Spleen (tissue), 11 donors: ENCODE data around the gene SLIT1. TPM values are rescaled to one million over a fixed set of nuclear protein-coding genes. Genes with fewer than 3 reads are reported as not detected.

Experiments used
- DNase-seq: peaks from one replicate; pipeline ENCODE4 v3.0.0-alpha.2; 2020
- H3K27ac ChIP-seq, 8 donors: fragments of 200-600 bp; sonication (generic) in 7 of 8; 1 replicate in 4 of 8; 2 replicates in 4 of 8; pipeline versions ENCODE4 v1.5.0 to v1.8.0; 2016 to 2021; ENCODE audit warnings: inconsistent platforms in 4 of 8, mild to moderate bottlenecking in 4 of 8, moderate library complexity in 1 of 8
- H3K27me3 ChIP-seq, 7 donors: fragments of 200-600 bp; sonication (generic) in 6 of 7; replicated peaks in 1 of 7; 1 replicate in 4 of 7; 2 replicates in 3 of 7; pipeline versions ENCODE4 v1.5.0 to v1.8.0; 2016 to 2021; ENCODE audit warnings: inconsistent platforms in 3 of 7, mild to moderate bottlenecking in 1 of 7
- H3K36me3 ChIP-seq, 6 donors: fragments of 200-600 bp; sonication (generic) in 5 of 6; 1 replicate in 4 of 6; 2 replicates in 2 of 6; pipeline versions ENCODE4 v1.5.0 to v1.8.0; 2016 to 2021; ENCODE audit warnings: inconsistent platforms in 2 of 6
- H3K4me1 ChIP-seq, 6 donors: fragments of 200-600 bp; sonication (generic) in 5 of 6; 1 replicate in 3 of 6; 2 replicates in 3 of 6; pipeline versions ENCODE4 v1.5.0 to v1.8.0; 2016 to 2021; ENCODE audit warnings: inconsistent platforms in 3 of 6
- H3K4me3 ChIP-seq, 8 donors: fragments of 200-600 bp; sonication (generic) in 7 of 8; 1 replicate in 4 of 8; 2 replicates in 4 of 8; pipeline versions ENCODE4 v1.5.0 to v1.8.0; 2016 to 2021; ENCODE audit warnings: inconsistent platforms in 4 of 8, mild to moderate bottlenecking in 4 of 8, moderate library complexity in 2 of 8
- H3K9me3 ChIP-seq, 8 donors: fragments of 200-600 bp; sonication (generic) in 7 of 8; 1 replicate in 4 of 8; 2 replicates in 4 of 8; pipeline versions ENCODE4 v1.5.0 to v1.8.0; 2016 to 2021; ENCODE audit warnings: inconsistent platforms in 4 of 8
- POLR2A ChIP-seq, 3 donors: fragments of 450-650 bp; IDR thresholded peaks; one replicate each; pipeline ENCODE4 v1.5.1; 2017; ENCODE audit warnings: antibody characterized with exemption in 3 of 3, mild to moderate bottlenecking in 1 of 3
- POLR2AphosphoS5 ChIP-seq, 3 donors: sonication (generic); formaldehyde crosslinking; IDR thresholded peaks; one replicate each; pipeline ENCODE4 v1.5.1; 2017; ENCODE audit warnings: antibody characterized with exemption in 3 of 3
- WGBS, 5 donors: extraction: QIAGEN DNeasy Blood & Tissue Kit in 3 of 5; methylation state at CpG; one replicate each; pipeline versions ENCODE4 v1.1.5 to v1.1.7; 2013 to 2018; 5-methylcytosine and 5-hydroxymethylcytosine counted together
- intact Hi-C: fragments of 100-400 bp; cut with DNase I; formaldehyde crosslinking; loops from one replicate; pipeline ENCODE4 v1.15.0; 2023; ENCODE audit warnings: low total_unique reads
- polyA plus RNA-seq, 3 donors: library from polyadenylated mRNA; stranded (reverse); fragments of 200-250 nt; gene quantifications; one replicate each; pipeline ENCODE4 v1.2.1, GENCODE V29; 2013
- total RNA-seq, 7 donors: library from RNA; depleted of rRNA in 3 of 7; stranded (reverse); fragments of >200 nt in 3 of 7; fragmentation: NEBNext Ultra II Directional in 4 of 7; extraction: Animal tissue kit (Norgen Biotek cat#: 25700) in 4 of 7; gene quantifications; one replicate each; pipeline versions ENCODE4 v1.1.0 to v1.2.1, GENCODE V29; 2016 to 2021
- TF ChIP-seq, protein P1 (sequence below), 11 experiments: fragments of 200-600 bp in 7 of 11; fragments of 450-650 bp in 4 of 11; sonication (generic) in 4 of 11; IDR thresholded peaks in 8 of 11; conservative IDR thresholded peaks in 3 of 11; 1 replicate in 7 of 11; 2 replicates in 4 of 11; pipeline versions ENCODE4 v1.4.0 to v1.8.0; 2016 to 2021; ENCODE audit warnings: antibody characterized with exemption in 11 of 11, inconsistent platforms in 4 of 11, mild to moderate bottlenecking in 1 of 11
- donor health status: healthy with polysubstance abuse.
- donor health status: DM: no; HTN: no; CAD: no; lungs with moderate emphysema.
- donor health status: DM: no; HTN: no; CAD: no.
- donor health status: Bipolar disorder and iron deficiency.
- donor health status: healthy.
- donor health status: DM: no; HTN: no; CAD: no.
- donor health status: DM: yes; HTN: yes; CAD: no.

SLIT1 gene
- total and polyA plus RNA-seq, 10 donors: 0.11 to 0.82 (median 0.52) TPM

DNA sequence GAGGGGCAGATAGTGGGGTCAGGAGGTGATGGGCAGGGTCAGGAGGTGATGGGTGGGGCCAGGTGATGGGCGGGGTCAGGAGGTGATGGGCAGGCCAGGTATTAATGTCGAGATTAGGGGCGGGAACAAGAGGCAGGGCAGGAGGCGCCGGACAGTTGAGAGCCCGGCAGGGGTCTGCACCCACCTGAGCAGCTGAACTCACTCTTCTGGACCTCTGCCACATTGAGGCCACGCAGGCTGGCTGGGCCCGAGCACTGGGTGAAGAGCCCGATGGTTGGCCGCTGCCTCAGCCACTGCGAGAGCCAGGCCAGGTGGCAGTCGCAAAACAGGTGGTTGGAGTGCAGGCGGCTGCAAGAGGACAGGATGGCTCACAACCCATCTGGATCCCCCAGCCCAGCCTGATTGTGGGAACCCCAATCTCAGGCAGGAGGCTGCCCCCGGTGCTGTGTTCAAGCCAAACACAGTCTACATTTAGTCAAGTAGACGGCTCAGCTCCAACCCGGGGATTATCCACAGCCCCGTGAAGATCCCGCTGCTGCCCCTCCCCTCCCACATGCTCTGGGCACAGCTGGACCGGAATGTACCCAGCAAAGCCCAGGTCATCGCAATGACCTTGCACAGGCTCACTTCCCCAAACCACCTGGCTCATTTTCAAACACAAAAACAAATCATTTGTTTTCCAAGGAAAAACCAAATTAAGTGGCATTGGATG is 122.3 kb downstream of the SLIT1 start:
- H3K4me3 ChIP-seq: no peak overlapping the region
- no peaks in the 10 kb centered on the region for H3K9me3 ChIP-seq
- H3K4me1 ChIP-seq: no peaks in the 10 kb centered on the region
- H3K36me3 ChIP-seq: no peaks in the 10 kb centered on the region
- peak; percentile 62 for DNase-seq
- intact Hi-C loops: no loop called here
- WGBS, 5 donors: 80 to 84% (median 83%) methylated on average over 17 to 20 of the region's 20 CpGs
- H3K27me3 ChIP-seq: peaks cover 0 to 36% (median 0%) of the 10 kb centered on the region in 7 donors
- H3K27ac ChIP-seq: no peak overlapping the region
- TF ChIP-seq POLR2AphosphoS5 (IDR thresholded peaks at IDR 0.05) (no peak), POLR2A (IDR thresholded peaks at IDR 0.05) (no peak)
- TF ChIP-seq, protein P1, sequence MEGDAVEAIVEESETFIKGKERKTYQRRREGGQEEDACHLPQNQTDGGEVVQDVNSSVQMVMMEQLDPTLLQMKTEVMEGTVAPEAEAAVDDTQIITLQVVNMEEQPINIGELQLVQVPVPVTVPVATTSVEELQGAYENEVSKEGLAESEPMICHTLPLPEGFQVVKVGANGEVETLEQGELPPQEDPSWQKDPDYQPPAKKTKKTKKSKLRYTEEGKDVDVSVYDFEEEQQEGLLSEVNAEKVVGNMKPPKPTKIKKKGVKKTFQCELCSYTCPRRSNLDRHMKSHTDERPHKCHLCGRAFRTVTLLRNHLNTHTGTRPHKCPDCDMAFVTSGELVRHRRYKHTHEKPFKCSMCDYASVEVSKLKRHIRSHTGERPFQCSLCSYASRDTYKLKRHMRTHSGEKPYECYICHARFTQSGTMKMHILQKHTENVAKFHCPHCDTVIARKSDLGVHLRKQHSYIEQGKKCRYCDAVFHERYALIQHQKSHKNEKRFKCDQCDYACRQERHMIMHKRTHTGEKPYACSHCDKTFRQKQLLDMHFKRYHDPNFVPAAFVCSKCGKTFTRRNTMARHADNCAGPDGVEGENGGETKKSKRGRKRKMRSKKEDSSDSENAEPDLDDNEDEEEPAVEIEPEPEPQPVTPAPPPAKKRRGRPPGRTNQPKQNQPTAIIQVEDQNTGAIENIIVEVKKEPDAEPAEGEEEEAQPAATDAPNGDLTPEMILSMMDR (IDR thresholded peaks at IDR 0.05 in 8 of 11, conservative IDR thresholded peaks at IDR 0.05 in 3 of 11): no peak

DNA sequence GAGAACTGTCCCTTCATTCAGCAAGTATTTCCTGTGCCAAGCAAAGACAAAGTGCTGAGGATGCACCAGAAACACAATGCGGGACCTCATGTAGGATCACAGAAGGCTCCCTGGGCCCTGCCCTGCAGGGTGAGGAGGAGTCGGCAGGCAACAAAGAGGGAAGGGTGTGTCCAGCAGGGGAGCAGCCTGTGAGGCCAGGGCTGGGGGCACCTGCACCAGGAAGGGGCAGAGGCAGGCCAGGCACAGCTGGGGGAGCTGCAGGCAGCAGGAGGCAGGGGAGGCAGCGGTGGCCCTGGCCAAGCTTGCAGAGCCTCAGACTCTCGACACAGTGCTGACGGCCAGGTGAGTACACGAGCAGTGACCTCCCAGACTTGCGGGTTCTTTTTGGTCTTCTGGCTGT is 123.3 kb downstream of the SLIT1 start:
- H3K36me3 ChIP-seq: no peaks in the 10 kb centered on the region
- TF ChIP-seq POLR2A (IDR thresholded peaks at IDR 0.05): no peak
- TF ChIP-seq POLR2AphosphoS5 (IDR thresholded peaks at IDR 0.05): no peak
- TF ChIP-seq, protein P1 (IDR thresholded peaks at IDR 0.05 in 8 of 11, conservative IDR thresholded peaks at IDR 0.05 in 3 of 11): no peak
- DNase-seq: peak; percentile 57
- H3K27me3 ChIP-seq: peaks cover 0 to 27% (median 0%) of the 10 kb centered on the region in 7 donors
- 86 to 97% (median 88%) methylated on average over 6 to 7 of the region's 7 CpGs for WGBS, 5 donors
- no peaks in the 10 kb centered on the region for H3K4me1 ChIP-seq
- intact Hi-C loops: no loop called here
- no peak overlapping the region for H3K4me3 ChIP-seq
- no peaks in the 10 kb centered on the region for H3K9me3 ChIP-seq
- no peak overlapping the region for H3K27ac ChIP-seq

DNA sequence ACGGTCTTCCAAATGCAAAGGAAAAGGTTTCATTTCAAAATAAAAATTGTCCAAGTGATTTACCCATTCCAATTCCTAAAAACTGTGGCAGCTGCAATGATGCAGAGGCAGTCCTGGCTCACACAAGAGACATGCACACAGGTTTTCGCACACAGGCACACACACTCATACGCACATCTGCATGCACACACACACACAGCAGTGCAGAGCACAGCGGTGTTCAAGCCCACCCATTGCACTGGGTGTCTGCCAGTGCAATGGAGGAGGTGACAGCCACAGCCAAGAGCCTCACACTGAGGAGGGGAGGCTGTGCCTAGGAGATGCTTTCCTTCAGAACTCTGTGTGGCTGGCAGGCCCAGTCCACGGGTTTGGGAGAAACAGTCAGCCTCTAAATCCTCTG is 123.7 kb downstream of the SLIT1 start:
- Histone ChIP-seq H3K27ac (no peak overlapping the region), H3K27me3 (peaks cover 0 to 23% (median 0%) of the 10 kb centered on the region in 7 donors), H3K4me1 (no peaks in the 10 kb centered on the region), H3K36me3 (no peaks in the 10 kb centered on the region), H3K4me3 (no peak overlapping the region), H3K9me3 (no peaks in the 10 kb centered on the region)
- DNase-seq: no peak
- intact Hi-C loops: no loop called here
- TF ChIP-seq POLR2AphosphoS5 (IDR thresholded peaks at IDR 0.05) (no peak), POLR2A (IDR thresholded peaks at IDR 0.05) (no peak)
- TF ChIP-seq, protein P1 (IDR thresholded peaks at IDR 0.05 in 8 of 11, conservative IDR thresholded peaks at IDR 0.05 in 3 of 11): no peak
- 78 to 94% (median 91%) methylated on average over 4 to 5 of the region's 5 CpGs for WGBS, 5 donors

DNA sequence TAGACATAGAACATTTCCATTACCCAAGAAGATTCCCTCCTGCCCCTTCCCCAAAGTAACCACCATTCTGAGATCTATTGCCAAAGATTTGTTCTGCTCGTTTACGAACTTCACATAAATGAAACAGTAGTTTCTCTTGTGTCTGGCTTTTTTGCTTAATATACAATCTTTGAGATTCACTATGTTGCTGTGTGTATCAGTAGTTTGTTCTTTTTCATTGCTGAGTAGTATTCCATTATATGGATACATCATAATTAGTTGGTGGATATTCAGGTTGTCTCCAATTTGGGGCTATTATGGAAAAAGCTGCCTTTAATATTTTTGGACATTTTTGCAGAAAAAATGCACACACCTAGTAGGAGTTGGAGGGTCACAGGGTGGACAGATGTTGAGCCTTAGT is 124.3 kb downstream of the SLIT1 start:
- Histone ChIP-seq H3K4me3 (no peak overlapping the region), H3K9me3 (no peaks in the 10 kb centered on the region), H3K27ac (no peak overlapping the region), H3K36me3 (no peaks in the 10 kb centered on the region), H3K27me3 (peaks cover 0 to 19% (median 0%) of the 10 kb centered on the region in 7 donors), H3K4me1 (no peaks in the 10 kb centered on the region)
- intact Hi-C loops: no loop called here
- WGBS, 5 donors: 91 to 96% (median 95%) methylated on average over 2 of the region's 2 CpGs
- no peak for TF ChIP-seq POLR2AphosphoS5 (IDR thresholded peaks at IDR 0.05)
- TF ChIP-seq, protein P1 (IDR thresholded peaks at IDR 0.05 in 8 of 11, conservative IDR thresholded peaks at IDR 0.05 in 3 of 11): no peak
- no peak for TF ChIP-seq POLR2A (IDR thresholded peaks at IDR 0.05)
- no peak for DNase-seq
